ENCODE results near the gene IL25.

DNA sequence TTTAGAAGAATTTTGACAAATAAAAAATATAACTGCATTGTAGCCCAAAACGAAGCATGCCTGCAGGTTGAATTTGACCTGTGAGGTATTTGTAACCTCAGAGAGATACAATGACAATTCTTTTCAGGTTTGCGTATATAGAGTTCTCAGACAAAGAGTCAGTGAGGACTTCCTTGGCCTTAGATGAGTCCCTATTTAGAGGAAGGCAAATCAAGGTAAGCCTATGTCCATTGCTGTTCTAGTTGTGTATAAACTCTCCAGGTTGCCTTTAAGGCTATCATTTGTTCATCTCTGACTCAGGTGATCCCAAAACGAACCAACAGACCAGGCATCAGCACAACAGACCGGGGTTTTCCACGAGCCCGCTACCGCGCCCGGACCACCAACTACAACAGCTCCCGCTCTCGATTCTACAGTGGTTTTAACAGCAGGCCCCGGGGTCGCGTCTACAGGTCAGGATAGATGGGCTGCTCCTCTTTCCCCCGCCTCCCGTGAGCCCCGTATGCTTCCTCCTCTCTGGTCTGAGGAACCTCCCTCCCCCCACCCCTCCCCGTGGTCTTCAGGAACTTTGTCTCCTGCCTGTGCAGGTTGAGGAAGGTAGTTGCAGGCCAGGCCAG, 48.7 kb upstream of the IL25 start:
- TF ChIP-seq CTCF (conservative IDR thresholded peaks at IDR 0.05) (no peak), ZFX (IDR thresholded peaks at IDR 0.05) (no peak)

Measured in C4-2B (cell line).